ENCODE data around the gene CACNB4.

Gene CACNB4

DNA sequence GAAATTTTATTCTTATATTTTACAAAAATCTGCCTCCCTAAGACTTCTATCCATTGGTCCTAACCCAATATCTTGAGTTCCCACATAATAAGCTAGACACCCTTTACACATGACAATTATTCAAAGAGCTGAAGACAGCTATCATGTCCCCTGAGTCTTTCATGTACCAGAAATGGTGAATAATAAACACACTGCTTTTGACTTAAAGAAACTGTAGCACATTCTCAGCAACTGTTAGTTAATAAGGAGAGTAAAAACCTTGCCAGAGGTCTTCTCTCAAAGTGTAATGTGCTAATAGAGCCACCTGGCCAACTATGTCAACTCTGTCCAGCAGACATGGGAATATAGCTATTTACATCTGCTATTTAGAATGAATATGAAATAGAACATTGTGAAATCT, 160.9 kb downstream of the CACNB4 start:
- H3K27me3 ChIP-seq: no peaks in the 10 kb centered on the region
- no peaks in the 10 kb centered on the region for H3K36me3 ChIP-seq
- DNase-seq: no peak
- no peak overlapping the region for H3K4me3 ChIP-seq
- no peak overlapping the region for H3K27ac ChIP-seq
- peaks cover 0 to 10% (median 0%) of the 10 kb centered on the region in 3 donors for H3K9me3 ChIP-seq
- intact Hi-C loops (cut with DNase I; ENCODE audit: low total_unique reads): no loop called here
- no peak for TF ChIP-seq CTCF (IDR thresholded peaks at IDR 0.05)
- H3K4me1 ChIP-seq: no peaks in the 10 kb centered on the region

- Histone ChIP-seq H3K36me3 (no peaks in the 10 kb centered on the region), H3K27ac (no peak overlapping the region), H3K9me3 (no peaks in the 10 kb centered on the region), H3K27me3 (no peaks in the 10 kb centered on the region), H3K4me1 (peaks cover 0 to 3% (median 0%) of the 10 kb centered on the region in 4 donors), H3K4me3 (no peak overlapping the region)
- DNase-seq: no peak
- TF ChIP-seq CTCF (IDR thresholded peaks at IDR 0.05): no peak
- intact Hi-C loops (cut with DNase I; ENCODE audit: low total_unique reads): no loop called here
Observed at GRCh38 chr2:151936626-151937025, 162.2 kb downstream of the CACNB4 start.

DNA sequence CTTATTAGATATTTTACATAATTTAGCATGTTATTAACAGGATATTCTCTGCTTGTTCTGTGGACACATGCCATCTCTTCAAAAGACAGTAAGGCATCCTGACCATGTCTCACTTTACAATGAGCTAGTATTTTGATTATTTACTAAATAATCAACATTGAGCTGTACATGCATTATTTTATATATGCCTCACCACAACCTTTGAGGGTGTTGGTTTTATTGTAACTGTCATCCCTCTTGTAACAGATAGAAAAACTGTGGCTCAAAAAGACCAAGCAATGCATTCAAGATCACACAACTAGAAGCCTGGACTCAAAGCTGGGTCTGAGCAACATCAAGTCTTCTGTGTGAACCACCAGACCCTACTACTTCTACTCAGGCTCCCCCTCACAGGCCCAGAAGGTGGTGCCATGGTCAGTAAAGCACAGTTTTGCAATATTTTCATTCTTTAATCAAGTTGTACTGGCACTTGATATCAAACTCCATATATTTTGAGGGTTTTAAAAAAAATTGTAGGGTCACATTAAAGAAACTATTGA, 165.5 kb downstream of the CACNB4 start:
- Histone ChIP-seq H3K36me3 (no peaks in the 10 kb centered on the region), H3K4me1 (peaks cover 0 to 12% (median 0%) of the 10 kb centered on the region in 4 donors), H3K27me3 (no peaks in the 10 kb centered on the region), H3K27ac (no peak overlapping the region), H3K9me3 (no peaks in the 10 kb centered on the region), H3K4me3 (no peak overlapping the region)
- no peak for DNase-seq
- intact Hi-C loops (cut with DNase I; ENCODE audit: low total_unique reads): no loop called here
- no peak for TF ChIP-seq CTCF (IDR thresholded peaks at IDR 0.05)

DNA sequence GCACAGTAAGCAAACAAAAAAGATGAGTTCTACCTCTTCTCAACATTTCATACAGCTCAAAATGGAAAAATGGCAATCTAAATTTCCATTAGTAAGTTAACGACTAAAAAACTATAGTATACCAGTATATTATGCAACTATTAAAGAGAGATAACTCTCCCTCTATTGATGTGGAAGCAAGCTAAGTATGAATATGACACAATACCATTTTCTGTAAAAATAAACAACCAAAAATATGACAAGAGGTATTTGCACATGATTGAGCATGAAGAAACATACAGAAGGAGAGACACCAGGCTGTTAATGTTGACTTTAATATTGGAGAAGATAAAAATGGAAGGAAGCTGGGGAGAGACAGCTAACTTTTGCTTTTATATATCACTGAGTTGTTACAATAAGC, 167.1 kb downstream of the CACNB4 start:
- Histone ChIP-seq H3K27ac (no peak overlapping the region), H3K4me3 (no peak overlapping the region), H3K27me3 (no peaks in the 10 kb centered on the region), H3K36me3 (no peaks in the 10 kb centered on the region), H3K4me1 (peaks cover 0 to 12% (median 0%) of the 10 kb centered on the region in 4 donors), H3K9me3 (no peaks in the 10 kb centered on the region)
- no peak for DNase-seq
- TF ChIP-seq CTCF (IDR thresholded peaks at IDR 0.05): no peak
- intact Hi-C loops (cut with DNase I; ENCODE audit: low total_unique reads): no loop called here

GRCh38 chr2:151931030-151931611, 167.7 kb downstream of the CACNB4 start:
- intact Hi-C loops (cut with DNase I; ENCODE audit: low total_unique reads): no loop called here
- no peak for DNase-seq
- no peaks in the 10 kb centered on the region for H3K36me3 ChIP-seq
- no peak for TF ChIP-seq CTCF (IDR thresholded peaks at IDR 0.05)
- H3K27ac ChIP-seq: no peak overlapping the region
- peaks cover 0 to 12% (median 0%) of the 10 kb centered on the region in 4 donors for H3K4me1 ChIP-seq
- H3K27me3 ChIP-seq: no peaks in the 10 kb centered on the region
- H3K4me3 ChIP-seq: no peak overlapping the region
- no peaks in the 10 kb centered on the region for H3K9me3 ChIP-seq

All from tibial artery (tissue), 4 donors.